Smooth muscle cell of bladder (primary cell): ENCODE results near the gene MNX1. TPM values are rescaled to one million over a fixed set of nuclear protein-coding genes. Genes with fewer than 3 reads are reported as not detected.

Source experiments
- total RNA-seq: library from RNA; depleted of rRNA; stranded (reverse); fragments of >200 nt; gene quantifications from 2 replicates; pipeline ENCODE4 v1.2.3, GENCODE V29; 2014

MNX1 gene
- total RNA-seq = not detected in 2 replicates

DNA sequence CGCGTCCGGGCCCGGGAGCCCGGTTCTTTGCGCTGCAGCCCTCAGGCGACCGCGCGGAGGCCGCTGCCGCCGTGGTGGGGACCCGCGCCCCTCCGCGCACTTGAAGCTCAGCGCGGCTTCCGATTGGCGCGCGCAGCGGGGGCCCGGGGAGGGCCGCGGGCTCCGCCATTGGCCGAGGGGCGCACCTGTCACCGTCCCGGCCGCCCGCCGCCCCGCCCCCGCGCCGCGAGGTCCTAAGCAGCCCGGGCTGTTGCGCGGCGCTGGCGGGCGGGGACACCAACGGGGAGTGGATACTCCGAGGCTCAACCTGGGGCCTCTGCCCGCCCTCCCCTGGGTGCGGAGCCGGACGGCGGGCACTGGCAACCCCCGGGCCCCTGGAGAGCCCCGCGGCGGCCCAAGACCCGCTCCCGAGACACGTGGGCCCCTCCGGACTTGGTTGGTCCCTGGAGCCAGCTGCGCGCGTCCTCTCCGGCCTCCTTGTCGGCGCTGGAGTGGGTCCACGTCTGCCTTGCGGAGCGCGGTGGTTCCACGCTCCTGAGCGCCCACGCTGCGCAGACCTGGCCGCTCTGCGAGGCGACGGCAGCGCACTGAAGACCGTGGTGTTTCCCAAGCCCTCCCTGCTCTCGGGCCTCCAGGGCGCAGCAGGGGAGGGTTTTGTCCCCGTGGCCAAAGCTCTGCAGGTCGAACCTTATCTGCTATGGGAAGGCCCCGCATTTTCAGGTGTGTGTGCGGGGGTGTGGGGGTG lies at the start of gene MNX1:
TSS of gene MNX1 (minus strand) at position 76 of the 745 bp plus-strand sequence. CDS start 313 bp downstream, outside the sequence.

Other genes with a start within 250 kb of the MNX1 start
- gene LMBR1, start 117.5 kb downstream of the MNX1 start, total RNA-seq = 38.4 and 51.6 TPM in 2 replicates
- 10.0 and 15.7 TPM in 2 replicates for gene NOM1, start 61.0 kb downstream of the MNX1 start, total RNA-seq
- gene UBE3C, start 128.3 kb upstream of the MNX1 start, total RNA-seq = 61.3 and 73.6 TPM in 2 replicates